KMS-11 (cell line): ENCODE results near the gene ITGB4.

ENCODE experiments used
- H2AFZ ChIP-seq: fragments of 200-600 bp; sonication (generic); 2 replicates; pipeline ENCODE4 v1.6.1; 2016; ENCODE audit warnings: antibody characterized with exemption, mixed run types, low read depth
- H3K27ac ChIP-seq: fragments of 200-600 bp; sonication (generic); 2 replicates; pipeline ENCODE4 v1.6.1; 2016; ENCODE audit warnings: mild to moderate bottlenecking, mixed run types
- H3K27me3 ChIP-seq: fragments of 200-600 bp; sonication (generic); 2 replicates; pipeline ENCODE4 v1.6.1; 2017; ENCODE audit warnings: mild to moderate bottlenecking, low read depth, mixed run types, moderate library complexity; ENCODE audit not compliant: insufficient read depth
- H3K36me3 ChIP-seq: fragments of 200-600 bp; sonication (generic); 2 replicates; pipeline ENCODE4 v1.6.1; 2017; ENCODE audit warnings: mild to moderate bottlenecking, mixed run types; ENCODE audit not compliant: insufficient read depth
- H3K4me1 ChIP-seq: fragments of 200-600 bp; sonication (generic); 2 replicates; pipeline ENCODE4 v1.6.1; 2016; ENCODE audit warnings: mild to moderate bottlenecking, low read depth, mixed run types; ENCODE audit not compliant: poor library complexity, severe bottlenecking
- H3K4me2 ChIP-seq: fragments of 200-600 bp; sonication (generic); 2 replicates; pipeline ENCODE4 v1.7.0; 2016; ENCODE audit warnings: mild to moderate bottlenecking, mixed run types
- H3K4me3 ChIP-seq: fragments of 200-600 bp; sonication (generic); IDR thresholded peaks from 2 replicates; pipeline ENCODE4 v1.6.1; 2017; ENCODE audit warnings: low read depth, low read length, mixed read lengths; ENCODE audit not compliant: insufficient read depth
- H3K79me2 ChIP-seq: fragments of 200-600 bp; sonication (generic); 2 replicates; pipeline ENCODE4 v1.6.1; 2016; ENCODE audit warnings: low read depth, mixed run types; ENCODE audit not compliant: insufficient read depth
- H3K9ac ChIP-seq: fragments of 200-600 bp; sonication (generic); 2 replicates; pipeline ENCODE4 v1.6.1; 2016; ENCODE audit warnings: mild to moderate bottlenecking, mixed run types
- H4K20me1 ChIP-seq: fragments of 200-600 bp; sonication (generic); 2 replicates; pipeline ENCODE4 v1.6.1; 2016; ENCODE audit warnings: mild to moderate bottlenecking, mixed run types; ENCODE audit not compliant: insufficient read depth
- TF ChIP-seq, protein P1 (sequence below): fragments of 200-600 bp; sonication (generic); conservative IDR thresholded peaks from 2 replicates; pipeline ENCODE4 v1.6.1; 2017; ENCODE audit warnings: low read depth, mild to moderate bottlenecking, antibody characterized with exemption, low read length, moderate library complexity, mixed read lengths

The ITGB4 gene

DNA sequence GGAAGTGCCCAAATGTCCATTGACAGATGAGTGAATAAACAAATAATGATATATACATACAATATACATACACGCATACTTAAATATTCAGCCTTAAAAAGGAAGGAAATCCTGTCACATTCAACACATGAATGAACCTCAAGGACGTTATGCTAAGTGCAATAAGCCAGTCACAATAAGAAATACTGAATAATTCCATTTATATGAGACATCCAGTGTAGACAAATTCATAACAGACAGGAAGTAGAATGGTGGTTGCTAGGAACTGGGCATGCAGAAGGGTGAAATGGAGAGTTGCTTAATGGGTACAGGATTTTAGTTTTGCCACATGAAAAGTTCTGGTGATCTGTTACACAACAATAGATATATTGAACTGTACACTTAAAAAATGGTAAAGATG lies 8.8 kb upstream of the ITGB4 start:
- TF ChIP-seq, protein P1, sequence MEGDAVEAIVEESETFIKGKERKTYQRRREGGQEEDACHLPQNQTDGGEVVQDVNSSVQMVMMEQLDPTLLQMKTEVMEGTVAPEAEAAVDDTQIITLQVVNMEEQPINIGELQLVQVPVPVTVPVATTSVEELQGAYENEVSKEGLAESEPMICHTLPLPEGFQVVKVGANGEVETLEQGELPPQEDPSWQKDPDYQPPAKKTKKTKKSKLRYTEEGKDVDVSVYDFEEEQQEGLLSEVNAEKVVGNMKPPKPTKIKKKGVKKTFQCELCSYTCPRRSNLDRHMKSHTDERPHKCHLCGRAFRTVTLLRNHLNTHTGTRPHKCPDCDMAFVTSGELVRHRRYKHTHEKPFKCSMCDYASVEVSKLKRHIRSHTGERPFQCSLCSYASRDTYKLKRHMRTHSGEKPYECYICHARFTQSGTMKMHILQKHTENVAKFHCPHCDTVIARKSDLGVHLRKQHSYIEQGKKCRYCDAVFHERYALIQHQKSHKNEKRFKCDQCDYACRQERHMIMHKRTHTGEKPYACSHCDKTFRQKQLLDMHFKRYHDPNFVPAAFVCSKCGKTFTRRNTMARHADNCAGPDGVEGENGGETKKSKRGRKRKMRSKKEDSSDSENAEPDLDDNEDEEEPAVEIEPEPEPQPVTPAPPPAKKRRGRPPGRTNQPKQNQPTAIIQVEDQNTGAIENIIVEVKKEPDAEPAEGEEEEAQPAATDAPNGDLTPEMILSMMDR: no peak

DNA sequence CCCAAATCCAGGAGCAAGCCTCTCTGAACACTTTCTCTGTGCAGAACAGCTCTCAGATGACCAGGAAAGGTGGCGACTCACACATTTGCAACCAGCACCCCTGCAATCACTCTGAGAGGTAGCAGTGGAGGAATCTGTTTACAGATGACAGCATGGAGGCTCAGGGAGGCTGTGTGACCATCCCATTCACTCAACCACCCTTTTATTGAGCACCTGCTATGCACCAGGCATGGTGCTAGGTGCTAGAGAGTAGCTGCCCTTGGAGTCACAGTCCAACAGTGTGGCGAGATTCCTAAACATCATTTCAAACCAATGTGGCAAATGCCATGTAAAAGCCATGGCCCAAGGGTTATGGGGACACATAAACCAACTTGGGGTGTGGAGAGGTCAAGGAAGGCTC lies 1.5 kb upstream of the ITGB4 start:
- TF ChIP-seq, protein P1: no peak
- Histone ChIP-seq H3K4me2 (no peak overlapping the region), H4K20me1 (no peaks in the 10 kb centered on the region)

More for the DNA sequence above, 8.8 kb upstream of the ITGB4 start:
- Histone ChIP-seq H3K27ac (no peak overlapping the region), H3K4me3 (no peak overlapping the region), H3K4me1 (no peaks in the 10 kb centered on the region), H2AFZ (no peak overlapping the region), H3K36me3 (no peaks in the 10 kb centered on the region), H3K27me3 (peaks cover 52% of the 10 kb centered on the region), H3K4me2 (no peak overlapping the region), H3K79me2 (no peaks in the 10 kb centered on the region), H4K20me1 (no peaks in the 10 kb centered on the region), H3K9ac (no peak overlapping the region)

DNA sequence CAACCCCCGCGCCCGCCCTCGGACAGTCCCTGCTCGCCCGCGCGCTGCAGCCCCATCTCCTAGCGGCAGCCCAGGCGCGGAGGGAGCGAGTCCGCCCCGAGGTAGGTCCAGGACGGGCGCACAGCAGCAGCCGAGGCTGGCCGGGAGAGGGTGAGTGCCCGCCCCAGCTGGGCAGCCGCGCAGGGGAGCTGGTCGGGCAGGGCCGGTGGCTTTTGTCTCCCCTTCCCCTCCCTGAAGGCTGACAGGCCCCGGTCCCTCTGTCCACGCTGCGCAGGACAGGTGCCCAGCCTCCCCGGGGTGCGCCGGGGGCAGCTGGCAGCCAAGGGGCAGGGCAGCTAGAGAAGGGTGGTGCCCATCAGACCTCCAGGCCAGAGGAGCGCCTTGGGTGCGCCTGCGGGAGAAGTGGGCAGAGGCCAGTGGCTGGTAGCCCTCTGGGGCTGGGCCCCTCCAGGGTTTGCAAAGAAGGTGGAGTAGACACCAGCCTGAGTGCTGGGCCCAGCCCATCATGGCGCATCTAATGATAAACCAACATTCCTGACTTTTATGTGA lies 278 bp downstream of the ITGB4 start:
- no peak overlapping the region for H3K4me2 ChIP-seq
- TF ChIP-seq, protein P1: no peak
- H3K27me3 ChIP-seq: peaks cover 65% of the 10 kb centered on the region
- no peak overlapping the region for H3K4me3 ChIP-seq
- H3K79me2 ChIP-seq: no peaks in the 10 kb centered on the region
- H3K4me1 ChIP-seq: peaks cover 4% of the 10 kb centered on the region
- no peak overlapping the region for H2AFZ ChIP-seq
- no peak overlapping the region for H3K9ac ChIP-seq
- no peaks in the 10 kb centered on the region for H3K36me3 ChIP-seq
- H4K20me1 ChIP-seq: no peaks in the 10 kb centered on the region
- no peak overlapping the region for H3K27ac ChIP-seq

More for the DNA sequence above, 1.5 kb upstream of the ITGB4 start:
- Histone ChIP-seq H3K27me3 (peaks cover 66% of the 10 kb centered on the region), H3K27ac (no peak overlapping the region), H3K9ac (no peak overlapping the region), H3K36me3 (no peaks in the 10 kb centered on the region), H3K79me2 (no peaks in the 10 kb centered on the region), H2AFZ (no peak overlapping the region), H3K4me1 (peaks cover 4% of the 10 kb centered on the region), H3K4me3 (no peak overlapping the region)

DNA sequence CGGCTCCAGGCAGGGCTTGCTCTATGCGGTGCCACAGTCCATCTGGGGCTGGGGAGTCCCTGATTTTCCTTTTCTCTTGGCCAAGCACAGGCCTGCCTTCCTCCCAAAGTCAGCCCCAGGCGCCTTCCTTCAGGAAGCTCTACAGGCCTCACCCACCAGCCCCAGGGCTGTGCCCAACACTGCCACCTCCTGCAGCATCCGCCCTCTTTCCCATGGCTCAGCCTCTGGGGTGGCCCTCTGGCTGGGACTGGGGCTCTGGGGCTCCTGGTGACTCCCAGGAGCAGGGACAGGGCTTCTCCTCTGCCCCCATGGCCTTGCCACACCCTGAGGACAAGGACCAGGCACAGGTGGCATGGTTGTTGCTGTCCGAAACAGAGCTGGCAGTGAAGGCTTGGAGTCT lies 817 bp downstream of the ITGB4 start:
- no peak overlapping the region for H3K27ac ChIP-seq
- no peaks in the 10 kb centered on the region for H3K36me3 ChIP-seq
- no peaks in the 10 kb centered on the region for H3K79me2 ChIP-seq
- H3K4me1 ChIP-seq: peaks cover 4% of the 10 kb centered on the region
- no peak overlapping the region for H3K4me3 ChIP-seq
- no peaks in the 10 kb centered on the region for H4K20me1 ChIP-seq
- no peak overlapping the region for H2AFZ ChIP-seq
- H3K9ac ChIP-seq: no peak overlapping the region
- peaks cover 65% of the 10 kb centered on the region for H3K27me3 ChIP-seq
- TF ChIP-seq, protein P1: no peak
- H3K4me2 ChIP-seq: no peak overlapping the region
